ENCODE data around the gene ARHGEF4.
"Not testable (repeated sequence)": the region's sequence is repeated elsewhere in the genome, so short reads cannot be mapped to it uniquely, and the experiment has no call there.

ARHGEF4 gene

DNA sequence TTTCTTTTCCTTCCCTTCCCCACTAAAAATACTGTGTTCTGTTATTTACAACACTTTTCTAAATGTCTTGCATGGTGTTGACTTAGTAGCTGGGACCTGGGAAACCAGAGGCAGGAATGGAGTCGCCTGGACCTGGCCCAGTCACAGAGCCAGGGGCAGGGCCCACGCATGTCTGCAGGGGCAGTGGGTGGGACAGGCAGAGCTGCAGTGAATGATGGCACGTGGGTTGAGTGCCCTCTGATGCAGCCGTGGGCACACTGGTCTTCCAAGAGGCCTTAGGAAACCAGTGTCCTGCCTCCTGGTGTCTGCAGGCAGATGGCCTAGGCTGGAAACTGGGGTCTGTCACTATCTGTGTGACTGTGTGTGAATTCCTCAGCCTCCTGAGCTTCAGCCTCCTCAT lies 46.8 kb downstream of the ARHGEF4 start:
- DNase-seq (ENCODE audit: low read depth), result no peak

DNA sequence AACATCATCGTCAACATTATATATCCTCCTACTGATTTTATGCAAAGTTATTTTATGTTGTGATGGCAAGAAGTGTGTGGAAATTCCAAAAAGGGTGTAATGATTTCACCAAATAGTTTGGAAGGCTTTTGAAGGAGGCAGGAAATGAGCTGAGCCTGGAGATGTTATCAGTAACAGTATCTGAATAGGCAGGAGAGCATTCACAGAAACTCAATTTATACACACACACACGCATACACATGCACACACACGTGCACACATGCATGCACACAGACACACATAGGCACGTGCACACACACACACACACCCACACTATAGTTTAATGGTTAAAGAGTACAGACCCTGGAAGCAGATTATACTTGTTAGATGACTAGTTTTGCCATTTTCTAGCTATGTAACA lies 47.3 kb downstream of the ARHGEF4 start:
- DNase-seq (ENCODE audit: low read depth), result no peak

DNA sequence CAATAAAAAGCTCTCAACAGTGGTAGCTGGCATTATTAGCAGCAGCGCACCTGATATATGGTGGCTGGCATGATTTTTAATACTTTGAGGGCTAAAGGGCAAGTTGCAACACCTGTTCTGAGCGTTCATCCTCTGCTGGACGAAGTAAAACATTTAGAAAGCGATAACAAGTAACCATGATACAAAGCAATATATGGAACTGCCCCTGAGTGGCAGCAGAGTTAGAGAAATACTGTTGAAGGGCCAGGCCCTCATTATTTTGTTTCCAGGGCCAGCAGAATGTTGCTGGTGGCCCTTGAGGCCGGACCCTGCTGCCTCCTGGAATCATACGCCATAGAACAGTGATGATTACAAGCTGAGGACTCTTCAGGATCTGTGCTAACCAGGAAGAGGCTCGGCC lies 47.8 kb downstream of the ARHGEF4 start:
- no peak for DNase-seq (ENCODE audit: low read depth)

DNA sequence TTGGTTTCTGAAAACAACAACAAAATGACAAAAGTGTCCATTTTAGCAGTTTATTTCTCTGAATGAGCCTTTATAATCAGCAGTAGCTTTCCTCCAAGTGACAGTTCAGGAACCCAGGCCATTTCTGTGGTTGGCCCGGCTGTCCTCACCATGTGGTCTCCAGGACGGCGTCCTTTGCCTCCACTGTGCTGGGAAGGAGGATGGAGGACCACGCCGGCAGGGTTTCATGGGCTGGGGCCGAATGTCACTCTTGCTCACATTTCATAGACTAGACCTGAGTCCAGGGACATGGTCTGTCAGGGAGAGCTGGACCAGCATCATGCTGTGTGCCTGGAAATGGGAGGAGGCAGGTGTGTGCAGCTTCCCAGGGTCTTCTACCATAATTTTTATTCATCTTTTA lies 50.9 kb downstream of the ARHGEF4 start:
- no peak for DNase-seq (ENCODE audit: low read depth)

DNA sequence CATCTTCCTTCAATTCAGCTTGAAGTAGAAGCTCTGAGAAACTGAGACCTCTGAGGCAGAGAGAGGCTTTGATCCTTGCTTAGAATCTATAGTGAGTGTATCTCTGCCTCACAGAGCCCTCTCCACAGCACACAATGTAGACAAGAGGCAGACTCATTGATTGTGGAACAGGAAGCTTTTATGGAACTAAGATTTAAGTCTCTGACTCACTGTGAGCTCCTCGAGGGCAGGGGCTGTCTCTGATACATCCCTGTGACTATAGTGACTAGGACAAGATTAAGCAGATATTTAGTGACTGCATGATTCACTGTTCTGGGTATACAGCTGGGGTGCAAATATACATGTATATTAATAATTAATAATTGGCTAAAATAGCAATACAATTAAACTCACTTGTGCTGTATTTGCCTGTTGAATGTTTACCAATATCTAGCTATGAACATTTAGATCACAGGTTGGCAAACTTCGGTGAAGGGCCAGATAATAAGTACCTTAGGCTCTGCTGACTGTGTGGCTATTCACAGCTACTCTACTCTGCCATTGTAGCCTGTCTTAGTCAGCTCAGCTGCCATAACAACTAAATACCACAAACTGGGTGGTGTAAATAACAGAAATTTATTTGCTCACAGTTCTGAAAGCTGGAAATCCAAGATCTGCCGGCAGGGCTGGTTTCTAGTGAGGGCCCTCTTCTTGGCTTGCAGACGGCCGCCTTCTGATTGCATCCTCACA lies 54.4 kb downstream of the ARHGEF4 start:
- no peak for DNase-seq (ENCODE audit: low read depth)

DNA sequence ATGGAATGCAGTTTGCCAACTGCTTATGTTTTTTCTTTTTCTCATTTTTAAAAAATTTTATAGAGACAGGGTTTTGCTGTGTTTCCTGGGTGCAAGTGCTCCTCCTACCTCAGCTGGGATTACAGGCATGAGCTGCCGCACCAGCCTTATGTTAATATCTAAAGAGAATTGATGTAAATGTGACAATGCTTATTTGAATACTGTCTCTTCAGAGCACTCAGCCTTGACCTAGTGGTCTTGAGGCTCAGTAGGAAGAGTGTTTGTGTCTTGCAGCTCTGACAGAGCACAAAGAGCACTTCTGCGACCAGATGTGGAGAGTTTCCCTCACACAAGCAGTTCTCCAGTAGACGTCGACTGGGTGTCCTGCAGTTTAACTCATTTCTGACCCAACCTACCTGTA lies 55.3 kb downstream of the ARHGEF4 start:
- no peak for DNase-seq (ENCODE audit: low read depth)

DNA sequence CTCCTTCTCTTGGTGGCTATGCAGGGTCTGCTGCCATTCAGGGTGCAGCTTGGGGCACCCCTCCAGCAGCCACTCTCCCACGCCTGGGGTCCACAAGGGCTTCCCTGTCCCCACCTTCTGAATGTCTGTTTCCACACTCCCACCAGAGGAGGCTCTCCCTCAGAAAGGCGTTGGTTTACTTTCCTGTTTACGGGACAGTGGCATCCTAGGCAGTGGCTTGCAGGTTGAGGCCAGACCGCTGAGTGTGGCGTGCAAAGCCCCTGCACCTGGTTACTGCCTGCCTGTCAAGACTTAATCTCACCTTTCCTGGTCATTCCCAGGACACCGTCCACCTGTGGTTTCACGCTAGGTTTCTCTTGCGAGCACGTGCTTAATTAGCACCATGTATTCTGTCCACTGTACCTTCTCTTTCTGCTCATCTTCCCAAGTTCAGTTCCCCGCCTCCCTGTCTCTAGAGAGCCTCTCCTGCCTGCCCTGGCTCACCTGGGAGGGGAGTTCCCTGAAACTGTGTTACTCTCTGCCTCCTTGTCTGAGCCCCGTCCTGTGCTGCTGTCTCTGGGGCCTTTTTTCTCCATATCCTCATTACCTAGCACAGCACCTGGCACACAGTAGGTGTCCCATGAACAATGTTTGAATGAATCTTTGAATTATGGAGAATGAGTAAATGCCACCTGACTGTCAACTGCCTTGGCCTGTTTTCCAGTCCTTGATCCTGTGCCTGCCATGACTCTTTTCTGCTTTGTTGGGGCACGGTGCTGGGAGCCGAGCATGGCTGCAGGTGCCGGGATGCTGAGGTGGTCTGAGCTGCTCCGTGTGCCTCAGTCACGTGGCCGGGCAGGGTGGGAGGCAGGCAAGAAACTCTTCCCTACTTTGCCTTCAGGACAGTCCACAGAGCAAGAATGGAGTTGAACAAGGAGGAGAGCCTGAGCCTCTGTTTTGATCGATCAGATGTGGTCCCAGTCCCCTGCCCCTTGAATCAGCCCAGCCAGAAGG lies 56.4 kb downstream of the ARHGEF4 start:
- DNase-seq (ENCODE audit: low read depth), result no peak

DNA sequence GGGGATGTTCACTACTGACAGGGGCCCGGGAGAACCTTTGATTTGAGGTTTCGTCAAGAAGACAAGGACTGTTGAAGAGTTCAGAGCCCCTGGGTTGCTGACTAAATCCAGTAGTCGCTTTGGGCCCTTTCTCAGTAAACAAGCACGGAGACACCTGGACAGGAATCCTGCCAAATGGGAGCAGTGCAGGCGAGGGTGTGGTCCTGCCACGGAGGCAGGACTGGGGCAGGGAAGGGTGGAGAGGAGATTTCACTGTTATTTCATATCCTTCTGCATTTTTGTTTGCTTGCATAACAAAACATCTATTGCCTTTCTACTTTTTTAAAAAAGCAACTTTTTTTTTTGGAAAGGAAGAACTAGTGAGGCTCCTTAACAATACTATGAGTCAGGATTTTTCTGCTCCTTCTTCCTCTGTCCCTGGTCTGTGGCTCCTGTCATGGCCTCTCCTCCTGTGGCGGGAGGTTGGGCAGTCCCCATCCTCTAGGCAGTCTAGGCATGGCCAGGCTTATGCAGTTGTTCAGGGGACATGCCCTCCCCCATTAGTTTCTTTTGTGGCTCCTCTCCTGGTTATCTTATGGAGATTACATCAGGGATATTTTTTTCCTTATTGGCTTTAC lies 57.7 kb downstream of the ARHGEF4 start:
- no peak for DNase-seq (ENCODE audit: low read depth)

DNA sequence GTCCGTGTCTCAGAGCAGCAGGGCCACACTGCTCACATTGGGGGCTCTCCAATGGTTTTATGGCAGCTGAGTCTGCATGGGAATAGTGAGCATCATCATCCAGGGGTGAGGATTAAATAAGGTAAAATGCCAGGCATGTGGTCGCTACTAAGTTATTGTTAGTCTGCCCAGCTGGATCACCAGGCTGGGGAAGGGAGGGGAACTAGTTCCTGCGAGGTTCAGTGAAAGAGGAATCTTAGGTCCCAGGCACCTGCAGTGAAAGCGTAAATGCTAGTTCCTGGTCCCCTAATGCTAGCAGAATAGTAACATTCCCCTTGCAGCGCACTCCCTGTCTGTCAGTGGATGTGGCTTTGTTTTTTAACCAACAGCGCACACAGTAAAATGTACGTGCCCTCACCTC lies 60.1 kb downstream of the ARHGEF4 start:
- no peak for DNase-seq (ENCODE audit: low read depth)

DNA sequence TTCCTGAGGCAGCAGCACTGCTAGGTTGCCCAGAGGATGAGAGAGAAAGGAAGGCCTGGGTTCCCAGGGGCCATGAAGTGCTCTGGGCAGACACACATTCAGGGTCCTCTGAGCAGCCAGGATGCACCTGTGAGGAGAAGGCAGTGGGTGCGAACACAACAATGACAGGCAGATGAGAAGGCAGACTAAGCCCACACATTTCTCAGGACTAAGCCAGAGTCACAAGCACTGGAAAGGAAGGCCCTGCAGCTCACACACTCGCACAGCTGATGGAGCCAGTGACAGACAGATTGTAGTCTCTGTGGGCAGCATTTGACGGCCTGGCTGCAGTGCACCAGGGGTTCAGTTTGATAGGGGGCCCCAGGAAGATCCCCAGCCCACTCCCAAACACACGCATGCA lies 61.8 kb downstream of the ARHGEF4 start:
- no peak for DNase-seq (ENCODE audit: low read depth)

DNA sequence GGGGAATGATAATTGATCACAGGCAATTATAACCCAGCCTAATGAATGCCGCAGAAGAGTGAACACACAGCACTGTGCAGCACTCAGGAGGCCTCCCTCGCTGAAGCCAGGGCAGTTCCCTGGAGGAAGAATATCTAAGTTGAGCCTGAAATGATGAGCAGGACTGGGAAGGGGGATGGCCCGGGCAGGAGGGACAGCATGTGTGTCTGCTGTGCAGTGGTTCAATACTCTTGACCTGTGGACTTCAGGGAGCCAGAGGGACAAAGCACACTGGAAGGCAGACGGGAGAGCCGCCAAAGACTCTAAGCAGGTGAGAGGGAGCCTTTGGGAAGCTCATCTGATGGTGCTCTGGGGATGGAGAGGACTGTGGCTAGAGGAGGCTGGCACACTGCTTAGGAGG lies 62.6 kb downstream of the ARHGEF4 start:
- DNase-seq (ENCODE audit: low read depth), result no peak

DNA sequence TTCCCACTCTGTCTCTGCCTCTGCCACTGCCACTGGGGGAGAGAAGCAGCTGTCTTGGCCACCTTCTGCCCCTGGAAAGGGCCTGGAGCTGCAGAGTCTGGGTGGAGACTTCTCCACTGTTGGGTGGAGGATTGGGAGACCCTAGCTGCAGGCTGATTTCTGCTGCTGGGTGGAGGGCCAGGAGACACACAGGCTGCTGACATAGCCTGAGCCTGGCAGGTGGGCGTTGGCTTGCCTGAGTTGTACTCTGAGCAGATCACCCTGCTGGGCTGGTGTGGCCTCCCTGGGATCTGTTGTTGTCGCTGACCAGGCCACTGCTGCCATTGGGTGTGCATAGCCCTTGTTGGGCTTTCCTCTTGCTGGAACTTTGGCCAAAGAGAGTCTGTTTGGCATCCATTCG lies 64.3 kb downstream of the ARHGEF4 start:
- DNase-seq (ENCODE audit: low read depth), result no peak

DNA sequence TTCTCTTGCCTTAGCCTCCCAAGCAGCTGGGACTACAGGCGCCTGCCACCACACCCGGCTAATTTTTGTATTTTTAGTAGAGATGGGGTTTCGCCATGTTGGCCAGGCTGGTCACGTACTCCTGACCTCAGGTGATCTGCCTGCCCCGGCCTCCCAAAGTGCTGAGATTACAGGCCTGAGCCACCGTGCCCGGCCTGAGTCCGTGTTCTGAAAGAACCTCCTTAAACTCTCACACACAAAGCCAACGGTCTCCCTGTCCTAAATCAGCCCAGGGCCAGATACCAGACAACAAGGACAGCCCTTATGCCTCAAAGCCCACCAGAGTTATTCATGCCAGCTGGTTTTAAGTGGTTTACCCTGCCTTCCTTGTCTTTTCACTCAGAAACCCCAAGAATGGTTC lies 64.9 kb downstream of the ARHGEF4 start:
- not testable (repeated sequence) for DNase-seq (ENCODE audit: low read depth)

DNA sequence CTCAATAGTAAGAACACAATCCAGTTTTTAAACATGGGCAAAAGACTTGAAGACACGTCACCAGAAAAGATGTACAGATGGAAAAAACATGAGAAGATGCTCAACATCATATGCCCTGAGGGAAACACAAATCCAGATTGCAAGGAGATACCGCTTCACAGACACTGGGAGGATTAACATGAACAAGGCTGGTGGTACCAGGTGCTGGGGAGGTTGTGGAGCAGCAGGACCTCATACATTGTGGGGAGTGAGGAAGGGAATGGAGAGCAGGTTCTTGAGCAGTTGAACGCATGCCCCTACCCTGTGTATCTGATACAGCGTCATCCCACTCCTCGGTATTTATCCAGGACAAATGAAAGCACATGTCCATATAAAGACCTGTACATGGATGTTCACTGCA lies 72.1 kb downstream of the ARHGEF4 start:
- no peak for DNase-seq (ENCODE audit: low read depth)

DNA sequence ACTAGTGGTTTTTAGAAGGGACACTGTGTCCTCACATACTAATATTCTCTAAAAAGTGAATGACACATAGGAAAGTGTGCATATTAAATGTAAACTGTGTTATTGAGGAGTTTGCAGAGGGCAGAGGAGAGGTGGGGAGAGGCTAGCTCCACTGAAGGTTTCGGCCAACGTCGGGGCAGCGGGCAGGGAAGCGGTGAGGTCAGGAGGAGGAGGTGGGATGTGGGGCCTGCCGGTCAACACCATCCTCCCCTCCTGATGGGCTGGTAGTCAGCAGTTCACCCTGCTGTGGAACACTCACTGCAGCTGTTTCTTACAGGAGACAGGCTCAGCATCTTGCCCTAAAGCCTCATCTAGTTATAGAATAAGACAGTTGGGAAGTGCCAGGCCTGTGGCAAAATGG lies 74.2 kb downstream of the ARHGEF4 start:
- no peak for DNase-seq (ENCODE audit: low read depth)

DNA sequence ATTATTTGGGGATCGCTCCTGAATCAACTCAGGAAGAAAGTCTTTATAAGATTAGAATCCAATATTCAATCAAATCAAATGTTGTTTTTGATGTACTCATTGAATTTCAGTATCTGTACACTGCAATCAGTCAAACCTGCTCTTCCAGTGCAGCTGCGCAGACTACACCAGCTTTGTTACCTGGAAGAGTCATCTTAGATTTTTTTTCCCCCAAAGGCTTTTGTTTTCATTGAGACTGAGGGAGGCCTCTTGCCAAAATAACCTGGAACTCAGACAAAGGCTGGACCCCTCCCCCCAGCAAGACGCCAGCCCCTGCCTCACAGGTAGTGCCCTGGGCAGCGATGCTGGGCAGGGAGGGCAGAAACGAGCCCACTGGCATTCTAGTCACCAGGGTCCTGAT lies 74.8 kb downstream of the ARHGEF4 start:
- DNase-seq (ENCODE audit: low read depth), result no peak

DNA sequence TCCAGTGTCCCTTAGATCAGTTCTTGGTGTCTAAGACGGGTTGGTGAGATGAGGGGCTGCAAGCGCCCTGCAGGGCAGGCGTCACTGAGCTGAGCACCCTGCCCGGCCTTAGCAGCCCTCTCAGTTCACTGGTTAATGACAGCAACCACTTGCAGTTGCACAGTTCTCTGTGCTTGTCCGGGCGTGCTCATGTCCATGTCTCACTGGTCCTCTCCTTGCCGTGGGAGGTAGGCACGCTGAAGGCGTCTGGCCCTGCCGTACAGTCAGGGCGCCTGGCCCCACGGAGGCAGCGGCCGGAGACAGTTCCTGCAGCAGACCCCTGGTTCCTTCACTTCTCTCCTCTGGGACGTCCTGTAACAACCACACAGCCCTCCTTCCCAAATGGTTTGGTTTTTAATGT lies 75.3 kb downstream of the ARHGEF4 start:
- DNase-seq (ENCODE audit: low read depth), result no peak

DNA sequence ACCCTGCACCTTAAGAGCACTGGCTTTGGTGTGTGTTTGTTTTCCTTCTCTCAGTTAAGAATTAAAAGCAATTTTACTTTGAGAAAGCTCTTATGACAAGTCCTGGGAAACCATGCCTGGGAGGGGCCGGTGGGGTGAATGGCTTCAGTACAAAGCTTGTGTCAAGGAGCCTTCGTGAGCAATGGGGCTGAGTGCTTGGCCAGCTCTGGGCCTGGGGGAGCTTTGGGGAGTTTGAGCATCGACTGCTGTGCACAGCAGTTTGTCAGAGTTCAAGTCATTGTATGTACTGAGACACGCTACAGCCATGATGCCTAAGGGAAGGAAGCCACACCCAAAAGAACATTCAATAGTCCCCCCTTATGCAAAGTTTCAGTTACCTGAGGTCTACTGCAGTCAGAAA lies 75.8 kb downstream of the ARHGEF4 start:
- no peak for DNase-seq (ENCODE audit: low read depth)

DNA sequence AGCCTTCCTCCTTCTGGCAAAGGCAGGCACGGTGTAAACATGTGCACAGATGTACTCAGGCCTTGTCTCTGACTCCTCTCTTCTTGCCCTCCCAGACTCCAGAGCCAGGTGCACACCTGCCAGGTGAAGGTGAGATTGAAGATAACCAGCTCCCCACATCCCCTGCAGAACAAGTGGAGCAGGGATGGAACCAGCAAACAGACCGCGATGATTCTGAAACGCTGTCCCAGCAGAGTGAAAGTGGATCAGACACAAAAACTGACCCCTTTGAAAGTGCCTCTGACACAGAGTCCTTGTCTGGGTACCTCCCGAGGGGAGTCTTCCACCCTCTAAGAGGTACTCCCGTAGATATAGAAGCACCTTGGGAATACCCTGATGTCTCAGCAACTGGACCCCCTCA lies 77.2 kb downstream of the ARHGEF4 start:
- DNase-seq (ENCODE audit: low read depth), result no peak

DNA sequence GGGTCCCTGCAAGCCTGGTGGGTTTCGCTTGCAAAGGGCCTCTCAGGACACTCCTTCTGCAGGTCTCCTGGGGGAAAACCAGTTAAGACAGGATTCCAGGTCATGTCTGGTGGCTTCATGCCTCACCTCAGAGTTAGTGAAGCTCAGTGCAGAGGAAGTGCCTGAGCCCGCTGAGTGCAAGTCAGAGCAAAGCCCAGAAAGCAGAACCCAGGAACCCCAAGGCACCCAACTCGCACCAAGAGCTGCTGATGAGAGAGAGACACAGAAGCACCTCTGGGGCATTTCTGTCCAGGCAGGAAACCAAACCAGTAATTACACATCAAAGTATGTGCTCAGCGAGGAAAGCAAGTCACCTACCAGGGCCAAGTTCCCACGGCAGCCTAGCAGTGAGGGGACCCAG lies 78.4 kb downstream of the ARHGEF4 start:
- no peak for DNase-seq (ENCODE audit: low read depth)

DNA sequence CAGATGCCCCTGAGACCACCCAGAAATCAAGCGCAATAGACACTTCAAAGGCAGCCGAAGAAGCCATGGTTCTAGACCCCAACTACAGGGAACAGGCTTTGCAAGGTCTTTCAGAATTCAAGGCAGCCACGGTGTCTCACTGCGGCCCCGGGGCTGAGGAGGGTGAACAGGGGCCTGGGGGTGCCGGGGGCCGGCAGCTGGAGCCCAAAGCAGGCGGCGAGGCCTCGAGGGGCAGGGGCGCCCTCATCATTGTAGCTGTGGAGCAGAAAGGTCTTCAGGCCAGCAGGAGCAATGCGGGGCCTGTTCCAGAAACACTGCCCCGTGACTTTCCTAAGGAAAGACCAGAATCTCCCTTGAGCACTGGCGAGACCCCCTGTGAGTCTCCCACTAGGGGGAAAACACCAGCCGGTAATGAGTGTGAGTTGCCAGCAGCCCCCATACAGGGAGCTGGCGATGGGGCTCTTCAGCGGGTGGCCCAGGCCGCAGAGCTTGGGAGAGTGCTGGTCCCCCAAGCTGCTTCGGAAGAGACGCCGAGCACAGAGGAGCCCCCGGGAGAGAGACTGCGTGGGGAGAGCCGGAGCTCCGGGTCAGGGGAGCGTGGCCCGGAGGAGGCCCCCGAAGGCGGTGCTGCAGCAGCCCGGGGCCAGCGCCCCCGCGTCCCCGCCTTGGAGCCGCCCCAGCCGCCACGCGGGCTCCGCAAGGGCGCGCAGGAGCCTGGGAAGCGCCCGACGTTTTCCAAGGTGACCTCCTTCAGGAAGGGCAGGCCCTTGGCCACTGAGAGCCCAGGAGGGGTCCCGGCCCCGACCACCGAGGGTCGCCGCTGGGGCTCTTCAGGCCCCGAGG lies 79.1 kb downstream of the ARHGEF4 start:
- no peak for DNase-seq (ENCODE audit: low read depth)

DNA sequence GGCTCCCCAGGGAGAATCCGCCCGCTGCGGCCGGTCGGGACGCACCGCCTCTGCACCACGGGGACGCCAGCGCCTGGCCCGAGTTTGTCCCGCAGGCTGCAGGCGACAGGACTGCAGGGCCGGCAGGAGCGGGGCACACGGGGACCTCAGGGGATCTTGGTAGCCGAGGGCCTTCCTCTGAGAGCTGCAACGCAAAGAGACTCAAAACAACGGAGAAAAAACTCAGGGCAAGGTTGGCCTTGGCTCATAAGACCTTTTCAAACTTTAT lies 79.7 kb downstream of the ARHGEF4 start:
- DNase-seq (ENCODE audit: low read depth), result no peak

All from activated T-helper 9 cell treated with anti-CD3 and anti-CD28 coated beads, Interleukin-2, amount 50 U/mL, for 16 hours (primary cell).